Measurements from ENCODE around the gene HNRNPA2B1. TPM values are rescaled to one million over a fixed set of nuclear protein-coding genes. Genes with fewer than 3 reads are reported as not detected.

Gene HNRNPA2B1
- total RNA-seq, 2 donors from 2014 or later = 269 to 275 TPM

Other genes starting within 250 kb of the HNRNPA2B1 start
- gene NFE2L3, start 48.5 kb downstream of the HNRNPA2B1 start, total RNA-seq = 1 to 10 TPM; 1.8 to 2.0 TPM
- gene CBX3, start 999 bp upstream of the HNRNPA2B1 start, total RNA-seq = 10 to 100 TPM; 74.2 to 94.8 TPM
- gene SNX10, start 91.1 kb upstream of the HNRNPA2B1 start, total RNA-seq = 1 to 10 TPM; 4.0 to 6.5 TPM

Data from posterior vena cava (tissue), 2 donors.